Right hindlimb (tissue), 1 donor: ENCODE data around the gene SAMD5.
"Not testable (repeated sequence)": the region's sequence is repeated elsewhere in the genome, so short reads cannot be mapped to it uniquely, and the experiment has no call there.

Experiments used
- DNase-seq: peaks from one replicate; pipeline ENCODE4 v3.0.0-alpha.2; 2018

The SAMD5 gene

DNA sequence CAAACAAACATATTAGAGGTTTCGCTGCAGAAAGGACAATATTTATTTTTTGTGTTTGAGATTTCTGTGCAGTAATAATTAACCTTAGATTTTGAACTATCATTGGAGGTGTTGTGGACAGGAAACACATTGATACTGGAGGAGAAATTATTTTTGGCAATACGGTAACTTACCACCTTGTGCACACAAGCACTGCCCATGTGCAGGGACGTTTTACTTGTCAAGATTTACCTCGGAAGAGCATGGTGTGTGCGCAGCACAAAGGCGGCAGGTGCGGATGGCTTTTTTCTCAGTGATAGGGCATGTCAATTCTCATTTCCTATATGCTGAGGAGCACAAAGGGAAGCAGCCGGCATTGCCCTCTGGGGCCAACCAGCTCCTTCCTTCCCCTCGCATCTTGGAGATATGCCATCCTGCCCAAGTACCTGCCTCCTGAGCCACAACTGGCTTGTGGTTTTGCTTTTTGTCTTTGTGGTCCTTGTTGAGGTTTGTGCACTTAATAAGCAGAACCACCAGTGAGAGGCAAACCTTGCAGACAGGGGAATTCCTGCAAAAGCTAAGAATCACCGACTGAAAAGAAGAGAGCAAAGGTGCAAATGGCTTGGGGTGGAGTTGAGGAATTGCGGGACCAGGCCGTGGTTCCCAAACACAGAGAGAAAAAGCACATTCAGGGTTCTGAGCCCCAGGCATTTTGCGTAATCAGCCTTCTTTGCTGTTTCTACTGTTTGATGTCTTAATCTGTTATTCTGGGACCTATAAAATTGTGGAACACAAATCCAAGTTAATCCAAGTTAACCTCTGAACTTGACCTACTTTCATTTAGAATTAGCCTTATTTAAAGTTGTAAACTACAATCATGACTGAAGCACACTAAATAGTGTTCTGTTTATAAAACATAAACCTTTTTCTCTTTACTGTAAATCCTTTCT is 21.9 kb downstream of the SAMD5 start:
- DNase-seq = no peak

GRCh38 chr6:147531321-147531720 is 22.8 kb downstream of the SAMD5 start:
- no peak for DNase-seq

- no peak for DNase-seq
Measured at GRCh38 chr6:147534116-147534860, 25.8 kb downstream of the SAMD5 start.

- DNase-seq = no peak
Measured at GRCh38 chr6:147538821-147539220, 30.3 kb downstream of the SAMD5 start.

DNA sequence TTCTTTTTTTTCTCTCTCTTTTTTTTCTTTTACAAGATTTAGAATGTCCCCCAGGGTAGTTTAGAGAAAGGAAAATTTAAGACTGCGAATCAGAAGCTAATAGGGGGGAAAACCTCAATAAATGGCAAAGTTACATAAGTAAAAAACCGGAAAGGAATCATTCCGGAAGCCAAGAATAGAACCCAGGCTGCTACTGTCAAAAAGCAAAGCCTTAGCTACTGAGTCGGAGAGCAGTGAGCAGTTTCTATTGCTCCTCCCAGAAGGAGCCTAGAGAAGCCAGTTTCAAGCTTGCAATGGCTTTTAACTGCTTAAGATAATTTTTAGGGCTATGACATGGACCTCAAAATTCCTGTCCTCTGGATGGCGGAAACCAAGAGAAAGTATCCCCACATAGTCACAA is 31.6 kb downstream of the SAMD5 start:
- no peak for DNase-seq

- not testable (repeated sequence) for DNase-seq
Measured at GRCh38 chr6:147542436-147542835, 33.9 kb downstream of the SAMD5 start.

DNA sequence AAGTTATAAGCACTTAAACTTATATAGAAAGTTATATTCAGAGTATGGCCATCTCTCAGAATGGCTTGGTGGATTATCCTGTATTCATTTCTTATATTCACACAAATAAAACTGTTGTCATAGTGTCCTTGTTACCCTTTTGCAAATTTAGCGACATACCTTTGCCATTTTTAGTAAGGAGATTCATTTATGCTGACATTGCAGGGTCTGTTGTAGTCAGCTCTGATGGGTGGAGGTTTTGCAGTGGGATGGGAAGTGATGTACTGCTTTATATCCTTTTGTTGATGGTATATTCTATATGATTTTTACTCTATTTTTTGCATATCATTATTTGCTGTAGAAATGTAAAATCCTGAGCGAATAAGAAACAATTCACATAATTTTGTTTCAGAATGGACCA is 35.9 kb downstream of the SAMD5 start:
- DNase-seq = no peak

DNA sequence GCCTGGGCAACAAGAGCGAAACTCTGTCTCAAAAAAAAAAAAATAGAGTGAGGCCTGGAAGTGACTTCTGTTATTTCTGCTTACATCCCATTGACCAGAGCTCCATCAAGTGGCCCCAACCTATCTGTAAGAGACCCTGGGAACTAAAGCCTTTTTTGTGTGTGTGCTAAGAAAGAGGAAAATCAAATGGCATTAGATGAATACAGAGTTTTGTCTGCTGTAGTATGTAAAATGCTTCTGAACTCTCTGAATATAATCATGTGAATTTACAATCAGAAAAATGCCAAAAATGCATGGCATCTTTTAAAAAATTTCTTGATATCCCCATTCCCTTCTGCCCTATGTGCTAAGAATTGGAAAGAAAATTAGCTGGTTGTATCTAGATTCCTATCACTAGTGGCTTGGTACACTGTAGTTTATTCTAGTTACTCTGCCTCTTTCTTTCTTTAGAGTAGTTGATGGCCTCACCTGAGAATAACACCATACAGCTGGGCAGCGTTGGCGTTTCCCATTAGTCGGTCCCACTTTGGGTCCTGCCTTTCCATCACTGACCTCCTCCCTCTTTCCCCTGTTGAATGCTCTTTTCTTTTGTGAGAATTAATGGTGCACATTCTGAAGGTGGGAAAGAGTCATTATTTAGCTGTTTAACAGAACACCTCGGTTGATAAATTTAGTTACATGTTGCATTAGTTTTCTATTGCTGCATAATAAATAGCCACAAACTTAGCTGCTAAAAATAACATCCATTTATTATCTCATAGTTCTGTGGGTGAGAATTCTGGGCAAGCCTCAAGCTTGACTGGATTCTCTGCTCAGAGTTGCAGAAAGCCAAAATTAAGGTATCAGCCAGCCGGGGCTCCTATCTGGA is 38.2 kb downstream of the SAMD5 start:
- no peak for DNase-seq

GRCh38 chr6:147547369-147547902 is 38.9 kb downstream of the SAMD5 start:
- DNase-seq = no peak

DNA sequence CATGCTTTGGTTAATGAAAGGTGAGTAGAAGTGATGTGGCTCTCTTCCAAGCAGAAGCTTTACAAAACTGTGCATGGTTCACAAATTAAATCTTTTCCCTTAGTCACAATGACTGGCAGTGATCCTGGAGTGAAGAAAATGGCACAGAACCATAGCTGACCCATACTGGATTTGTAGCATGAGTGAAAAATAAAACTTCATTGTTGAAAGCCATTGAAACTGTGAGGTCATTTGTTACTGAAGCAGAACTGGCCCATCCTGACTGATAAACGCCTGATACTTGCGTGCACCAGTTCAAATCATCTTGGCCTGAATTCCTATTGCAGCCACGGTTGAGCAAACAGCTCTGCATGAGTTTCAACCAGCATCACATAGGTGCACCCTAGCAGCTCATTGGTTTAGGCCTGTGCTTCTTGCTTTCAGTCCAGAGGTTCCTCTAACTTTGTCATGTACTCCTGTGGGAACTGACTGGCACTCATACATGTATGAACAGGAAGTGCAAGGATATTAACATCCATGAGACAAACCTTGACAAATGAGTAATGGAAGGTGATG is 40.5 kb downstream of the SAMD5 start:
- no peak for DNase-seq

GRCh38 chr6:147549531-147549930 is 41.0 kb downstream of the SAMD5 start:
- no peak for DNase-seq

- no peak for DNase-seq
Measured at GRCh38 chr6:147551976-147552375, 43.5 kb downstream of the SAMD5 start.

GRCh38 chr6:147553099-147553498 is 44.6 kb downstream of the SAMD5 start:
- no peak for DNase-seq

GRCh38 chr6:147554281-147554680 is 45.8 kb downstream of the SAMD5 start:
- no peak for DNase-seq

DNA sequence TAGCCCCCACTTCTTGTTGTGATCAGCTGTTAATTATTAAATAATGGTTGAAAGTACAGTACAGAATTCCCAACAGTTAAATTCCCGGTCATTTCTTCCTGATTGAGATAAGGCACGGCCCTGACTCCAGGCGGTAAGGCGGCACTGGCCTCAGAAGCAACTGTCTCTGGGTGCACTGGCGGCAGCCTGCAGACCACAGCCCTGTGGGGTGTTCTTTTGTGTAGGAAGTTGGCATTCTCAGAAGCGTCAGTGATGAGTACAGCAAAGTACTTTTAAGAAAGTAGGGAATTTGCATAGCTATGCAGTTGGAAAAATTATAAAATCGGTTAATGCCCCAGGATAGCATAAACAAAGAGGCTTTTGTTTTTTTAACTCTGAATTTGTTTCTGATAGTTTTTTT is 50.5 kb downstream of the SAMD5 start:
- no peak for DNase-seq

DNA sequence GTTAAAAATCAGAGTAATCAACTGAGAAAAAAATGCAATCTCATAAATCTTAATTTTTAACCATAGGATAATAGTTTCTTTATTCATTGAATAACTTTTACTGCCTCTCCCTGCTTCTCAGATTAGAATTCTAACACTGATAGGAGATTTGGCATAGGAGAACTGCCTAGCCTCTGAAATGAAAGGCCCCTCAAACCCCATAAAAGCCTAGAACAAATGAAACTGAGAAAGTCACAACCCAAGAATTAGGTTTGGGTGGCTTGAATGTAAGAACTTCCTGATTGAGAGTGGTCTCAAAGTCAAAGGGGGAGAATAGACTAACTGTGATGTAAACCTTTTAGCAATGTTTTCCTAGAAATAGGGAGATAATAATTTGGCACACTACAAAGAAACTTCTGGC is 52.2 kb downstream of the SAMD5 start:
- DNase-seq = no peak

DNA sequence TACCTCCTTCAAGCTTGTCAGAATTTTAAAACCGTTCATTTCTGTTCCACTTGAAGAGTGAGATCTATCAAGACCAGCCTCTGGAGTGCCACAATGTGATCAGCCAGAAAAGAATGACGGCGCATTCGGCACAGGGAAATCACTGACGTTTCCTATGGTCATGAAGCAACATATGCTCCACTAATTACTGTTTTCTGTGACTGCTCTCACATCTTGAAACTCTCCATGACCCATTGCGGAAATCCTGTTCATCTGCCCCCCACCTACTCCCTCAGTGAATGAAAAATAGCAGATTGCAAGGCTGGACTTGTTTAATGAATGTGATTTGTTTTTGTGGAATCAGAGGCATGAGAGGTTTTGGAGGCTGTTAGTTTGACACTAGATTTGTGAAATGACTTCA is 53.2 kb downstream of the SAMD5 start:
- no peak for DNase-seq

DNA sequence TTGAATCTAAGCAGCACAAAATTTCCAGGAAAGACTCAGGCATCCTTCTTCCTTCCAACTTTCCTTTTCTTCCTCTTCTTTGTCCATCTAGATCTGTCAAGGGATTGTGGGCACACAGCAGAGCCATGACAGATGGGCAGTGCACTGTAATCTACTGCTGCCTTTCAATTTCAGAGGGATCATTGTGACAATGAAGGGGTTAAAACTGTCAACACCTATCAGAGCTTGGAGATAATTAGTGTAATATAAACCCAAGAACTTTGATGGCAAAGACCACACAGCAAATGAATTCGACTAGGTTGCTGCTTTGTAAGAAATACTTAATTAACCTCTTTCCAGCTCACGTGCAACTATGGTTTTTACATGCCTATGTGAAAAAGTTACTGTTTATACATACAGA is 55.0 kb downstream of the SAMD5 start:
- DNase-seq = no peak

- DNase-seq = no peak
Measured at GRCh38 chr6:147564556-147564955, 56.1 kb downstream of the SAMD5 start.

GRCh38 chr6:147566244-147566898 is 57.9 kb downstream of the SAMD5 start:
- DNase-seq = no peak

- no peak for DNase-seq
Measured at GRCh38 chr6:147567141-147567805, 58.8 kb downstream of the SAMD5 start.
